Hepatocyte (in vitro differentiated cells): Measurements from ENCODE around the gene E2F3.

Experiments
- CTCF ChIP-seq: fragments of 200-600 bp; sonication (generic); IDR thresholded peaks from 2 replicates; pipeline ENCODE4 v1.5.1; 2016; ENCODE audit warnings: antibody characterized with exemption, mild to moderate bottlenecking; ENCODE audit not compliant: poor library complexity
- EZH2 ChIP-seq: fragments of 200-600 bp; sonication (generic); IDR thresholded peaks from 2 replicates; pipeline ENCODE4 v1.6.1; 2016; ENCODE audit warnings: antibody characterized with exemption, mild to moderate bottlenecking, borderline replicate concordance
- EZH2phosphoT487 ChIP-seq: fragments of 200-600 bp; sonication (generic); IDR thresholded peaks from one replicate; pipeline ENCODE4 v1.6.1; 2018; ENCODE audit warnings: antibody characterized with exemption, mild to moderate bottlenecking, low read depth, moderate library complexity; ENCODE audit not compliant: unreplicated experiment, severe bottlenecking

- TF ChIP-seq CTCF, result no peak
- TF ChIP-seq EZH2, result no peak
- no peak for TF ChIP-seq EZH2phosphoT487
These were observed 39.1 kb upstream of the E2F3 start for GRCh38 chr6:20362623-20363022.
